GM12878 (cell line): Measurements from ENCODE around the gene CLPTM1. TPM values are rescaled to one million over a fixed set of nuclear protein-coding genes. Genes with fewer than 3 reads are reported as not detected.

Experiments
- ATAC-seq: fragments of 200-7000 bp; cut with Tn5 transposase; 3 replicates; pipeline ENCODE4 v1.9.1; 2020; ENCODE audit warnings: mild to moderate bottlenecking, moderate library complexity
- BruUV-seq: library from RNA; stranded (reverse); fragments of 400-500 nt; replicated peaks from 2 replicates; lab custom pipeline; 2021; lab: Mats Ljungman, UMichigan
- CTCF ChIA-PET: fragments of 300-600 bp; sonication (Branson Sonifier 250); formaldehyde crosslinking; extraction: SDS; loops from one replicate; lab custom pipeline; 2021; ENCODE audit warnings: inconsistent platforms; lab: Yijun Ruan, JAX
- POLR2A ChIA-PET: fragments of 350-600 bp; formaldehyde crosslinking; extraction: SDS; loops from one replicate; lab custom pipeline; 2021; ENCODE audit warnings: inconsistent platforms; lab: Charles Lee
- RAD21 ChIA-PET: fragments of 300-600 bp; sonication (Branson Sonifier 250); formaldehyde crosslinking; loops from one replicate; lab custom pipeline; 2023; ENCODE audit warnings: antibody characterized with exemption; ENCODE audit not compliant: unreplicated experiment; lab: Charles Lee
- SMC1A ChIA-PET: fragments of 300-600 bp; sonication (Branson Sonifier 250); formaldehyde crosslinking; loops from one replicate; lab custom pipeline; 2023; ENCODE audit not compliant: unreplicated experiment, uncharacterized antibody; lab: Charles Lee
- DNase-seq: peaks from one replicate; pipeline ENCODE4 v3.0.0-alpha.2; 2011; ENCODE audit warnings: low read depth, low spot score
- FAIRE-seq: peaks from 3 replicates; lab custom pipeline; 2011; peaks lifted over from hg19 to GRCh38; lab: Jason Lieb, UNC
- H2AFZ ChIP-seq: 2 replicates; pipeline ENCODE4 v1.6.0; 2011; ENCODE audit warnings: low read depth, low read length, control low read depth; ENCODE audit not compliant: control insufficient read depth
- H3K27ac ChIP-seq: 2 replicates; pipeline ENCODE4 v1.5.1; 2011; ENCODE audit warnings: control low read depth; ENCODE audit not compliant: control insufficient read depth, insufficient read depth
- H3K27me3 ChIP-seq, 2 experiments: replicated peaks in 1 of 2; 2 replicates each; pipeline versions ENCODE4 v1.6.0 to v1.6.1; 2011; ENCODE audit warnings: low read length in 1 of 2; ENCODE audit not compliant: control insufficient read depth in 2 of 2, insufficient read depth in 2 of 2
- H3K36me3 ChIP-seq, 2 experiments: 2 replicates each; pipeline ENCODE4 v1.5.1; 2011; ENCODE audit warnings: low read length in 1 of 2; ENCODE audit not compliant: control insufficient read depth in 2 of 2, insufficient read depth in 2 of 2
- H3K4me1 ChIP-seq: 2 replicates; pipeline ENCODE4 v1.6.1; 2011; ENCODE audit warnings: mild to moderate bottlenecking, low read length, moderate library complexity, mixed read lengths; ENCODE audit not compliant: control insufficient read depth, insufficient read depth
- H3K4me2 ChIP-seq: 2 replicates; pipeline ENCODE4 v1.6.0; 2011; ENCODE audit warnings: control low read depth; ENCODE audit not compliant: control insufficient read depth, insufficient read depth
- H3K4me3 ChIP-seq: fragments of 200-600 bp; sonication (generic); 2 replicates; pipeline ENCODE4 v1.5.1; 2016
- H3K79me2 ChIP-seq: 2 replicates; pipeline ENCODE4 v1.6.0; 2011; ENCODE audit warnings: low read length; ENCODE audit not compliant: control insufficient read depth, insufficient read depth
- H3K9ac ChIP-seq: 2 replicates; pipeline ENCODE4 v1.8.0; 2011; ENCODE audit warnings: low read length, control low read depth, mixed read lengths; ENCODE audit not compliant: control insufficient read depth, insufficient read depth
- H3K9me3 ChIP-seq: replicated peaks from 3 replicates; pipeline ENCODE4 v1.5.1; 2011; ENCODE audit warnings: mild to moderate bottlenecking, low read length; ENCODE audit not compliant: control insufficient read depth, insufficient read depth
- H4K20me1 ChIP-seq: 2 replicates; pipeline ENCODE4 v1.6.0; 2011; ENCODE audit not compliant: control insufficient read depth, insufficient read depth
- ASH2L ChIP-seq: fragments of 300-600, 200-600 bp; sonication (generic); IDR thresholded peaks from 2 replicates; pipeline ENCODE4 v1.6.1; 2017; ENCODE audit warnings: low read depth, mild to moderate bottlenecking, borderline replicate concordance
- GATAD2B ChIP-seq: fragments of 450-650 bp; conservative IDR thresholded peaks from 2 replicates; pipeline ENCODE4 v1.6.1; 2017; ENCODE audit warnings: low read depth, mild to moderate bottlenecking, moderate library complexity
- HDAC6 ChIP-seq: fragments of 200-600 bp; sonication (generic); IDR thresholded peaks from one replicate; pipeline ENCODE4 v1.8.0; 2017; ENCODE audit warnings: antibody characterized with exemption; ENCODE audit not compliant: unreplicated experiment
- MEF2B ChIP-seq: fragments of 450-650 bp; IDR thresholded peaks from 2 replicates; pipeline ENCODE4 v1.6.1; 2018; ENCODE audit warnings: mild to moderate bottlenecking, moderate library complexity; ENCODE audit not compliant: partially characterized antibody, poor library complexity, severe bottlenecking
- PKNOX1 ChIP-seq: fragments of 450-650 bp; IDR thresholded peaks from 2 replicates; pipeline ENCODE4 v1.6.1; 2016; ENCODE audit warnings: mild to moderate bottlenecking
- RAD21 ChIP-seq: IDR thresholded peaks from 2 replicates; pipeline ENCODE4 v1.6.1; 2011; ENCODE audit warnings: mild to moderate bottlenecking, low read depth, low read length, moderate library complexity; ENCODE audit not compliant: insufficient read depth
- SP1 ChIP-seq: IDR thresholded peaks from one replicate; pipeline ENCODE4 v1.6.1; 2011; ENCODE audit warnings: low read depth, low read length
- SUZ12 ChIP-seq: fragments of 200-600 bp; sonication (generic); IDR thresholded peaks from one replicate; pipeline ENCODE4 v1.6.1; 2018; ENCODE audit warnings: antibody characterized with exemption, mild to moderate bottlenecking; ENCODE audit not compliant: unreplicated experiment
- TBL1XR1 ChIP-seq: IDR thresholded peaks from 2 replicates; pipeline ENCODE4 v1.6.1; 2012; ENCODE audit warnings: low read depth, low read length, improper control_type of control experiment
- TCF12 ChIP-seq: IDR thresholded peaks from 2 replicates; pipeline ENCODE4 v1.6.1; 2011; ENCODE audit warnings: low read depth, mild to moderate bottlenecking, low read length
- YY1 ChIP-seq: IDR thresholded peaks from 2 replicates; pipeline ENCODE4 v1.6.1; 2011; ENCODE audit warnings: low read depth, mild to moderate bottlenecking, low read length
- ZBED1 ChIP-seq: IDR thresholded peaks from 2 replicates; pipeline ENCODE4 v1.6.1; 2016; ENCODE audit warnings: borderline replicate concordance
- ZNF274 ChIP-seq: IDR thresholded peaks from one replicate; pipeline ENCODE4 v1.8.0; 2011; ENCODE audit not compliant: insufficient read length, insufficient read depth
- ZNF384 ChIP-seq: IDR thresholded peaks from 2 replicates; pipeline ENCODE4 v1.6.1; 2012; ENCODE audit warnings: low read depth, mild to moderate bottlenecking, low read length, improper control_type of control experiment, borderline replicate concordance
- WGBS: methylation state at CpG from one replicate; pipeline ENCODE4 v1.1.6; 2016; ENCODE audit warnings: low lambda C conversion rate; ENCODE audit not compliant: insufficient replicate concordance, insufficient coverage; ENCODE audit errors: missing lambda C conversion rate; 5-methylcytosine and 5-hydroxymethylcytosine counted together
- in situ Hi-C: fragments of 300-500 bp; cut with MboI; formaldehyde crosslinking; loops from 9 replicates; pipeline ENCODE4 v1.14.3; 2018; ENCODE audit warnings: mixed read lengths
- intact Hi-C: fragments of 100-400 bp; cut with micrococcal nuclease; formaldehyde crosslinking; loops from one replicate; pipeline ENCODE4 v1.14.2; 2022; ENCODE audit not compliant: unreplicated experiment
- polyA plus RNA-seq, 11 experiments: library from polyadenylated mRNA; depleted of rRNA in 4 of 11; unstranded in 6 of 11; stranded (reverse) in 5 of 11; fragments of >200 nt; fragmentation: Nextera tagmentation in 4 of 11; fragmentation: Illumina TruSeq in 1 of 11; extraction: Ambion mirVana in 4 of 11; extraction: Trizol in 1 of 11; gene quantifications; 1 replicate in 1 of 11; 2 replicates in 10 of 11; pipeline versions ENCODE4 v1.2.1 to v1.2.3, GENCODE V29; 2011 to 2016; ENCODE audit warnings: inconsistent platforms in 2 of 11, missing spikeins in 2 of 11, low read depth in 1 of 11
- total RNA-seq, 4 experiments: library from RNA; depleted of rRNA in 3 of 4; stranded (reverse); fragments of >200 nt in 3 of 4; fragmentation: Illumina TruSeq in 1 of 4; extraction: Trizol in 1 of 4; gene quantifications; 2 replicates each; pipeline versions ENCODE4 v1.2.1 to v1.2.3, GENCODE V29; 2013 to 2021

Gene CLPTM1
- total and polyA plus RNA-seq, 10 of the 15 experiments (the other 5 are each of a cell fraction or from before 2014, with no cell fraction given) = 0.42 to 72.6 (median 35.2) TPM

- CTCF ChIA-PET = no interaction called here
- ATAC-seq (no peak), DNase-seq (no peak), FAIRE-seq (no peak)
- H4K20me1 ChIP-seq = no peaks in the 10 kb centered on the region
- H3K9me3 ChIP-seq = no peaks in the 10 kb centered on the region
- H3K4me2 ChIP-seq = no peak overlapping the region
- no peaks in the 10 kb centered on the region for H3K27me3 ChIP-seq
- intact Hi-C loops (no loop called here), in situ Hi-C loops (no loop called here)
- WGBS = 95% methylated on average over 6 of the region's 6 CpGs
- no peaks in the 10 kb centered on the region for H3K79me2 ChIP-seq
- no peak overlapping the region for H3K4me3 ChIP-seq
- no peak overlapping the region for H3K27ac ChIP-seq
- RAD21 ChIA-PET = no interaction called here
- H2AFZ ChIP-seq = no peak overlapping the region
- no peak overlapping the region for H3K9ac ChIP-seq
- peaks cover 18 to 34% of the 10 kb centered on the region in 2 experiments for H3K36me3 ChIP-seq
- no peaks in the 10 kb centered on the region for H3K4me1 ChIP-seq
- POLR2A ChIA-PET = interaction anchor here (0.6 to 3.3 kb wide), 2 partner anchors 8 to 10 kb away, joined by 8 to 11 read pairs; partner anchors contain the start of gene CLASRP
- SMC1A ChIA-PET = interaction anchor here (0.6 to 1.3 kb wide), 2 partner anchors 39 to 156 kb away, joined by 3 to 5 read pairs; no protein-coding TSS in a partner anchor
- BruUV-seq = TSS peak; percentile 43
- TF ChIP-seq SUZ12 = no peak
- TF ChIP-seq TCF12 = no peak
- TF ChIP-seq PKNOX1 = no peak
- no peak for TF ChIP-seq RAD21
- no peak for TF ChIP-seq GATAD2B
- no peak for TF ChIP-seq ZNF274
- no peak for TF ChIP-seq YY1
- no peak for TF ChIP-seq HDAC6
- no peak for TF ChIP-seq MEF2B
- TF ChIP-seq SP1 = no peak
- no peak for TF ChIP-seq TBL1XR1
- no peak for TF ChIP-seq ZNF384
- no peak for TF ChIP-seq ZBED1
- no peak for TF ChIP-seq ASH2L
Measured at GRCh38 chr19:45030825-45031224, 75.6 kb downstream of the CLPTM1 start.
